Mesenchymal stem cell (in vitro differentiated cells and primary cell): ENCODE data around the gene ARHGEF33.

Source experiments
- DNase-seq: peaks from one replicate; pipeline ENCODE4 v3.0.0-alpha.2; 2013
- H2AFZ ChIP-seq: one replicate; pipeline ENCODE4 v1.6.1; 2013; ENCODE audit warnings: low read depth, mild to moderate bottlenecking, control low read depth, inconsistent platforms, low read length, moderate library complexity
- H2AK5ac ChIP-seq: 2 replicates; pipeline ENCODE4 v1.6.1; 2013; ENCODE audit warnings: low read length, moderate library complexity, mild to moderate bottlenecking, inconsistent platforms; ENCODE audit not compliant: severe bottlenecking
- H2BK120ac ChIP-seq: one replicate; pipeline ENCODE4 v1.6.1; 2013; ENCODE audit warnings: low read depth, mild to moderate bottlenecking, inconsistent platforms, low read length, moderate library complexity
- H2BK12ac ChIP-seq, 2 experiments: one replicate each; pipeline ENCODE4 v1.6.1; 2013; ENCODE audit warnings: inconsistent platforms in 2 of 2, low read length in 2 of 2, mild to moderate bottlenecking in 2 of 2, moderate library complexity in 2 of 2, control low read depth in 1 of 2
- H2BK15ac ChIP-seq: one replicate; pipeline ENCODE4 v1.6.1; 2013; ENCODE audit warnings: mild to moderate bottlenecking, low read depth, inconsistent platforms; ENCODE audit not compliant: poor library complexity, severe bottlenecking
- H2BK5ac ChIP-seq: 2 replicates; pipeline ENCODE4 v1.6.1; 2013; ENCODE audit warnings: low read depth, mild to moderate bottlenecking, low read length, control low read depth, inconsistent platforms; ENCODE audit not compliant: poor library complexity, severe bottlenecking
- H3K14ac ChIP-seq, 2 experiments: one replicate each; pipeline ENCODE4 v1.6.1; 2013; ENCODE audit warnings: inconsistent platforms in 2 of 2, low read length in 2 of 2, control low read depth in 1 of 2, mild to moderate bottlenecking in 1 of 2, moderate library complexity in 1 of 2
- H3K18ac ChIP-seq, 2 experiments: one replicate each; pipeline ENCODE4 v1.6.1; 2013; ENCODE audit warnings: inconsistent platforms in 2 of 2, low read length in 2 of 2, control low read depth in 1 of 2, low read depth in 1 of 2, mild to moderate bottlenecking in 1 of 2
- H3K23ac ChIP-seq, 2 experiments: one replicate each; pipeline ENCODE4 v1.6.1; 2013; ENCODE audit warnings: inconsistent platforms in 2 of 2, low read length in 2 of 2, mild to moderate bottlenecking in 2 of 2, moderate library complexity in 2 of 2, control low read depth in 1 of 2
- H3K27ac ChIP-seq: 2 replicates; pipeline ENCODE4 v1.5.1; 2013; ENCODE audit warnings: mild to moderate bottlenecking, moderate library complexity, low read length, control low read depth, inconsistent platforms; ENCODE audit not compliant: poor library complexity, severe bottlenecking
- H3K27me3 ChIP-seq, 2 experiments: 2 replicates each; pipeline versions ENCODE4 v1.6.1 to v1.7.0; 2013; ENCODE audit warnings: low read length in 2 of 2, mild to moderate bottlenecking in 2 of 2, moderate library complexity in 2 of 2, control low read depth in 1 of 2, inconsistent platforms in 1 of 2; ENCODE audit not compliant: control insufficient read depth in 1 of 2, insufficient read depth in 1 of 2
- H3K36me3 ChIP-seq, 2 experiments: 2 replicates each; pipeline versions ENCODE4 v1.6.1 to v1.7.0; 2013; ENCODE audit warnings: low read length in 2 of 2, control low read depth in 1 of 2, inconsistent platforms in 1 of 2, low read depth in 1 of 2, mild to moderate bottlenecking in 1 of 2; ENCODE audit not compliant: insufficient read depth in 2 of 2, control insufficient read depth in 1 of 2
- H3K4ac ChIP-seq, 2 experiments: one replicate each; pipeline ENCODE4 v1.6.1; 2013; ENCODE audit warnings: inconsistent platforms in 2 of 2, low read length in 2 of 2, mild to moderate bottlenecking in 2 of 2, moderate library complexity in 2 of 2, control low read depth in 1 of 2, low read depth in 1 of 2
- H3K4me1 ChIP-seq: 2 replicates; pipeline ENCODE4 v1.6.1; 2013; ENCODE audit warnings: low read depth, low read length, control low read depth; ENCODE audit not compliant: control insufficient read depth, insufficient read depth
- H3K4me2 ChIP-seq: 2 replicates; pipeline ENCODE4 v1.6.1; 2013; ENCODE audit warnings: low read length, mild to moderate bottlenecking, inconsistent platforms; ENCODE audit not compliant: poor library complexity, severe bottlenecking
- H3K4me3 ChIP-seq, 2 experiments: 2 replicates each; pipeline versions ENCODE4 v1.5.1 to v1.7.0; 2013; ENCODE audit warnings: low read length in 2 of 2, mild to moderate bottlenecking in 2 of 2, control low read depth in 1 of 2, low read depth in 1 of 2; ENCODE audit not compliant: insufficient read depth in 1 of 2
- H3K79me1 ChIP-seq: replicated peaks from 2 replicates; pipeline ENCODE4 v1.6.1; 2013; ENCODE audit warnings: mild to moderate bottlenecking, control low read depth, low read length, inconsistent platforms; ENCODE audit not compliant: poor library complexity, severe bottlenecking
- H3K9ac ChIP-seq: 2 replicates; pipeline ENCODE4 v1.7.0; 2013; ENCODE audit warnings: mild to moderate bottlenecking, low read length, moderate library complexity
- H3K9me3 ChIP-seq: 2 replicates; pipeline ENCODE4 v1.7.0; 2013; ENCODE audit warnings: mild to moderate bottlenecking, low read length; ENCODE audit not compliant: control insufficient read depth
- H4K8ac ChIP-seq: one replicate; pipeline ENCODE4 v1.6.1; 2013; ENCODE audit warnings: inconsistent platforms, mild to moderate bottlenecking, low read length, moderate library complexity
- H4K91ac ChIP-seq: one replicate; pipeline ENCODE4 v1.6.1; 2013; ENCODE audit warnings: mild to moderate bottlenecking, low read length, inconsistent platforms
- WGBS: methylation state at CpG from one replicate; pipeline ENCODE4 v1.1.7; 2013; ENCODE audit warnings: mixed read lengths; 5-methylcytosine and 5-hydroxymethylcytosine counted together

Gene ARHGEF33

GRCh38 chr2:39013871-39014270 is 124.2 kb downstream of the ARHGEF33 start:
- no CpG with 5 or more reads among the region's 3 CpGs for WGBS
- H2BK120ac ChIP-seq, result no peak overlapping the region
- H2BK5ac ChIP-seq, result no peak overlapping the region
- peaks cover 0 to 72% of the 10 kb centered on the region in 2 experiments for H3K36me3 ChIP-seq
- H3K4me1 ChIP-seq, result no peaks in the 10 kb centered on the region
- H3K9ac ChIP-seq, result no peak overlapping the region
- no peak overlapping the region for H4K8ac ChIP-seq
- H3K4ac ChIP-seq, result no peak overlapping the region
- no peak overlapping the region for H3K27ac ChIP-seq
- DNase-seq, result no peak
- no peak overlapping the region for H2AK5ac ChIP-seq
- no peaks in the 10 kb centered on the region for H3K79me1 ChIP-seq
- no peak overlapping the region for H3K23ac ChIP-seq
- H3K4me2 ChIP-seq, result no peak overlapping the region
- H3K9me3 ChIP-seq, result no peaks in the 10 kb centered on the region
- H3K27me3 ChIP-seq, result no peaks in the 10 kb centered on the region
- H2BK12ac ChIP-seq, result no peak overlapping the region
- no peak overlapping the region for H4K91ac ChIP-seq
- no peak overlapping the region for H3K14ac ChIP-seq
- H2AFZ ChIP-seq, result no peak overlapping the region
- no peak overlapping the region for H3K18ac ChIP-seq
- H2BK15ac ChIP-seq, result no peak overlapping the region
- H3K4me3 ChIP-seq, result no peak overlapping the region

DNA sequence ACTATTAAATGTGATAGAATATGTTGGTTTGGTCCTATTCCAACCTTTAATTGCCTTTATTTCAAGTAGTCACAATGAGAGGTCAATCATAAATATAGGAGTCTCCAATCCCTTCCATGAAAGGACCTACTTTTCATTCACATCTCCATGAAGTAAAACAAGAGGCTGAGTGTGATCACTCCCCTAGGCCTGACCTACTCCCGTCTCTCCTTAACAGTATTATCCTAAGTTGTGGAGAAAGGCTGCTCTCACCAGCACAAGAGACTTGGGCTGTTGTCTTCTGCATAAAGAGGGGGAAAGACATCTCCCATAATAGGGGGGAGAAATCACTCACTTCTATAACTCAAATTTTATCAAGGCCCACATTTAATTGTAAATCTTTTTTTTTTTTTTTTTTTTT is 125.7 kb downstream of the ARHGEF33 start:
- no peak overlapping the region for H3K4ac ChIP-seq
- no peaks in the 10 kb centered on the region for H3K27me3 ChIP-seq
- H3K9ac ChIP-seq, result no peak overlapping the region
- WGBS, result no CpG with 5 or more reads among the region's 1 CpG
- DNase-seq, result no peak
- no peak overlapping the region for H4K8ac ChIP-seq
- H3K14ac ChIP-seq, result no peak overlapping the region
- H2BK15ac ChIP-seq, result no peak overlapping the region
- no peak overlapping the region for H2AFZ ChIP-seq
- peaks cover 0 to 67% of the 10 kb centered on the region in 2 experiments for H3K36me3 ChIP-seq
- no peak overlapping the region for H3K18ac ChIP-seq
- no peak overlapping the region for H3K27ac ChIP-seq
- H3K79me1 ChIP-seq, result no peaks in the 10 kb centered on the region
- no peaks in the 10 kb centered on the region for H3K4me1 ChIP-seq
- no peak overlapping the region for H2AK5ac ChIP-seq
- no peaks in the 10 kb centered on the region for H3K9me3 ChIP-seq
- no peak overlapping the region for H3K23ac ChIP-seq
- no peak overlapping the region for H2BK5ac ChIP-seq
- no peak overlapping the region for H4K91ac ChIP-seq
- H2BK12ac ChIP-seq, result no peak overlapping the region
- H3K4me3 ChIP-seq, result no peak overlapping the region
- no peak overlapping the region for H2BK120ac ChIP-seq
- H3K4me2 ChIP-seq, result no peak overlapping the region

- Histone ChIP-seq H2BK12ac (no peak overlapping the region), H3K79me1 (no peaks in the 10 kb centered on the region), H3K4me2 (no peak overlapping the region), H3K36me3 (peaks cover 0 to 66% of the 10 kb centered on the region in 2 experiments), H2BK120ac (no peak overlapping the region), H3K27ac (no peak overlapping the region), H2BK15ac (no peak overlapping the region), H3K9me3 (no peaks in the 10 kb centered on the region), H2BK5ac (no peak overlapping the region), H3K27me3 (no peaks in the 10 kb centered on the region), H4K91ac (no peak overlapping the region), H3K14ac (no peak overlapping the region), H3K9ac (no peak overlapping the region), H3K23ac (no peak overlapping the region), H3K4me1 (no peaks in the 10 kb centered on the region), H3K4me3 (no peak overlapping the region), H3K4ac (no peak overlapping the region), H4K8ac (no peak overlapping the region), H3K18ac (no peak overlapping the region), H2AFZ (no peak overlapping the region), H2AK5ac (no peak overlapping the region)
- no peak for DNase-seq
Measured at GRCh38 chr2:39017334-39017733, 127.7 kb downstream of the ARHGEF33 start.

- Histone ChIP-seq H2BK120ac (no peak overlapping the region), H2AFZ (no peak overlapping the region), H3K27ac (no peak overlapping the region), H3K4me2 (no peak overlapping the region), H3K4ac (no peak overlapping the region), H4K91ac (no peak overlapping the region), H3K14ac (no peak overlapping the region), H3K36me3 (peaks cover 0 to 66% of the 10 kb centered on the region in 2 experiments), H3K9ac (no peak overlapping the region), H2AK5ac (no peak overlapping the region), H2BK15ac (no peak overlapping the region), H3K4me3 (no peak overlapping the region), H2BK12ac (no peak overlapping the region), H2BK5ac (no peak overlapping the region), H3K9me3 (no peaks in the 10 kb centered on the region), H4K8ac (no peak overlapping the region), H3K27me3 (no peaks in the 10 kb centered on the region), H3K23ac (no peak overlapping the region), H3K18ac (no peak overlapping the region), H3K79me1 (no peaks in the 10 kb centered on the region), H3K4me1 (no peaks in the 10 kb centered on the region)
- 100% methylated on average over 3 of the region's 4 CpGs for WGBS
- DNase-seq, result no peak
Measured at GRCh38 chr2:39018638-39019037, 129.0 kb downstream of the ARHGEF33 start.
